Upper lobe of right lung (tissue), 1 donor: Measurements from ENCODE around the gene RAMAC. TPM values are rescaled to one million over a fixed set of nuclear protein-coding genes. Genes with fewer than 3 reads are reported as not detected.
"Not testable (repeated sequence)": the region's sequence is repeated elsewhere in the genome, so short reads cannot be mapped to it uniquely, and the experiment has no call there.

Experiments
- ATAC-seq: fragments of 200-7000 bp; cut with Tn5 transposase; one replicate; pipeline ENCODE4 v1.9.1; 2020; ENCODE audit warnings: mild to moderate bottlenecking, moderate library complexity
- DNase-seq: peaks from one replicate; pipeline ENCODE4 v3.0.0-alpha.2; 2020
- H3K27ac ChIP-seq: fragments of 200-600 bp; one replicate; pipeline ENCODE4 v1.8.0; 2022
- H3K27me3 ChIP-seq: fragments of 200-600 bp; one replicate; pipeline ENCODE4 v1.8.0; 2022; ENCODE audit warnings: mild to moderate bottlenecking
- H3K36me3 ChIP-seq: fragments of 200-600 bp; one replicate; pipeline ENCODE4 v1.8.0; 2022
- H3K4me1 ChIP-seq: fragments of 200-600 bp; one replicate; pipeline ENCODE4 v1.8.0; 2022
- H3K4me3 ChIP-seq: fragments of 200-600 bp; one replicate; pipeline ENCODE4 v1.8.0; 2022; ENCODE audit warnings: mild to moderate bottlenecking
- H3K9me3 ChIP-seq: fragments of 200-600 bp; one replicate; pipeline ENCODE4 v1.8.0; 2022
- CTCF ChIP-seq: fragments of 200-600 bp; IDR thresholded peaks from one replicate; pipeline ENCODE4 v1.8.0; 2022; ENCODE audit warnings: antibody characterized with exemption
- intact Hi-C: fragments of 100-400 bp; cut with DNase I; formaldehyde crosslinking; loops from one replicate; pipeline ENCODE4 v1.11.0; 2022
- total RNA-seq: library from RNA; stranded (reverse); fragmentation: NEBNext Ultra II Directional; extraction: Animal tissue kit (Norgen Biotek cat#: 25700); gene quantifications from one replicate; pipeline ENCODE4 v1.2.1, GENCODE V29; 2021
- donor health status: DM: no; HTN: yes; CAD: no; lungs with severe emphysema.

Gene RAMAC
- total RNA-seq, 1 donor from 2014 or later, result 15.4 TPM

GRCh38 chr15:83015361-83015760, 29.4 kb downstream of the RAMAC start:
- H3K4me1 ChIP-seq, result peaks cover 8% of the 10 kb centered on the region
- TF ChIP-seq CTCF, result no peak
- H3K4me3 ChIP-seq, result no peak overlapping the region
- intact Hi-C loops, result no loop called here
- no peak for DNase-seq
- H3K36me3 ChIP-seq, result peaks cover 46% of the 10 kb centered on the region
- H3K9me3 ChIP-seq, result no peaks in the 10 kb centered on the region
- no peak overlapping the region for H3K27ac ChIP-seq
- no peak for ATAC-seq
- no peaks in the 10 kb centered on the region for H3K27me3 ChIP-seq

- H3K4me3 ChIP-seq, result no peak overlapping the region
- TF ChIP-seq CTCF, result no peak
- no peaks in the 10 kb centered on the region for H3K27me3 ChIP-seq
- DNase-seq, result no peak
- H3K36me3 ChIP-seq, result peaks cover 57% of the 10 kb centered on the region
- H3K4me1 ChIP-seq, result peaks cover under 1% of the 10 kb centered on the region
- no peak for ATAC-seq
- H3K9me3 ChIP-seq, result no peaks in the 10 kb centered on the region
- H3K27ac ChIP-seq, result no peak overlapping the region
- intact Hi-C loops, result no loop called here
These were observed 30.9 kb downstream of the RAMAC start for GRCh38 chr15:83016906-83017305.

- Histone ChIP-seq H3K27ac (no peak overlapping the region), H3K27me3 (no peaks in the 10 kb centered on the region), H3K36me3 (peaks cover 57% of the 10 kb centered on the region), H3K9me3 (no peaks in the 10 kb centered on the region), H3K4me3 (no peak overlapping the region), H3K4me1 (no peaks in the 10 kb centered on the region)
- no peak for TF ChIP-seq CTCF
- intact Hi-C loops, result no loop called here
- no peak for DNase-seq
- ATAC-seq, result no peak
These were observed 32.4 kb downstream of the RAMAC start for GRCh38 chr15:83018436-83018835.

GRCh38 chr15:83030021-83030420, 44.0 kb downstream of the RAMAC start:
- Histone ChIP-seq H3K36me3 (peaks cover 45% of the 10 kb centered on the region), H3K4me3 (no peak overlapping the region), H3K27ac (no peak overlapping the region), H3K9me3 (no peaks in the 10 kb centered on the region), H3K27me3 (no peaks in the 10 kb centered on the region), H3K4me1 (no peaks in the 10 kb centered on the region)
- ATAC-seq (no peak), DNase-seq (no peak)
- intact Hi-C loops, result no loop called here
- no peak for TF ChIP-seq CTCF

- not testable (repeated sequence) for H3K27ac ChIP-seq
- peaks cover 45% of the 10 kb centered on the region for H3K36me3 ChIP-seq
These were observed 45.2 kb downstream of the RAMAC start for GRCh38 chr15:83031234-83031633.

GRCh38 chr15:83036253-83036652, 50.2 kb downstream of the RAMAC start:
- ATAC-seq (no peak), DNase-seq (no peak)
- Histone ChIP-seq H3K9me3 (no peaks in the 10 kb centered on the region), H3K4me1 (no peaks in the 10 kb centered on the region), H3K27ac (no peak overlapping the region), H3K27me3 (no peaks in the 10 kb centered on the region), H3K4me3 (no peak overlapping the region), H3K36me3 (peaks cover 22% of the 10 kb centered on the region)
- TF ChIP-seq CTCF, result no peak
- intact Hi-C loops, result no loop called here

More at GRCh38 chr15:83031234-83031633, 45.2 kb downstream of the RAMAC start:
- intact Hi-C loops, H3K27me3 ChIP-seq, DNase-seq, H3K4me1 ChIP-seq, H3K9me3 ChIP-seq, H3K4me3 ChIP-seq, ATAC-seq: not testable (repeated sequence)
